IPS DF 19.7 (cell line): ENCODE measurements around the gene PIP4K2A.
"Not testable (repeated sequence)": the region's sequence is repeated elsewhere in the genome, so short reads cannot be mapped to it uniquely, and the experiment has no call there.

Experiments
- DNase-seq: peaks from one replicate; pipeline ENCODE4 v3.0.0-alpha.2; 2013; ENCODE audit warnings: low read depth, low spot score

Gene PIP4K2A

GRCh38 chr10:22693860-22694259 is 20.5 kb downstream of the PIP4K2A start:
- DNase-seq, result no peak

GRCh38 chr10:22693371-22693784 is 21.0 kb downstream of the PIP4K2A start:
- no peak for DNase-seq

DNA sequence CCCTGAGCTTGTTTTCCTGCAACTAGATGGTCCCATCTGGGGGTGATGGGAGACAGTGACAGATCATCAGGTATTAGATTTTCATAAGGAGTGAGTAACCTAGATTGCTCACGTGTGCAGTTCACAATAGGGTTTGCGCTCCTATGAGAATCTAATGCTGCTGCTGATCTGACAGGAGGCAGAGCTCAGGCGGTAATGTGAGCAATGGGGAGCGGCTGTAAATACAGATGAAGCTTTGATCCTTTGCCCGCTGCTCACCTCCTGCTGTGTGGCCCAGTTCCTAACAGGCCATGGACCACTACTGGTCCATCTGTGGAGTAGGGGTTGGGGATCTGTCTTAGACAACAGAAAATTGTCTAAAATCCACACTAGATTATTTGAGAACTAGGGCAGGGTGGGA is 22.3 kb downstream of the PIP4K2A start:
- DNase-seq, result not testable (repeated sequence)

DNA sequence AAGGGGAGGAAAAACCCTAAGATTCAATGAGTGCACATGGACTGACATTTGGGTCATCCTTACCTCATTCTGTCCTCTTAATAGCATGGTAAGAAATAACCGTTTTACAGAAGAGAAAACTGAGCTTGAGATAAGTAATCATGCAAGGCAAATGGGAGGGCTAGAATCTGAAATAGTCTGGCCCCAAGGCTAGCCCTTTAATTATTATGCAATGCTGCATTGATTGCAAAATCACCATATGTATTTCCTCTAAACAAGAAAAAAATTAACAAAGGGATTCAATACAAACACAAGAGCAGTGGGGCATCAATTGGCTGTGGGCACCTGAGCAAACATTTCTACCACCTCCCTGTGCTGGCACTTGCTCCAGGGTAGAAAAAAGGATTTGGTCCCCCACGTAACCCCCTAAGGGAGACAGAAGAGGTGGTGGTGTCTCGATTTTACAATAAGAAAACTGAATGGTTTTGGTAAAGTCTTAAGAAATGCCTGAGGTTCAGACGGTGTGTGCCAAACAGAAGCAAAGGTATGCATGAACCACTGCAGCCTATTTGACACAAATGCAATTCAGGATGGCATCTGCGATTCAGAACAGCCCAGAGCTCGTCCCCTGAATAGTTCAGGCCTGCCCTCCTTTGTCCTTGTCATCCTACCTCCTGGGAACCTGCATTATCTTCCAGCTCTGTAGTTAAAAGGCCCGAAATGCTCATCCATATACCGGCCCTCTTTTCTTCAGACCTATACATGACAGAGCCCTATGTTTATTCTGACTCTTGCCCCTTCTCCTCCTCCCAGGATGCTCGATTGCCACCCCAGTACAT is 23.6 kb downstream of the PIP4K2A start:
- DNase-seq, result peak; percentile 54

GRCh38 chr10:22690158-22690557 is 24.2 kb downstream of the PIP4K2A start:
- DNase-seq, result no peak

GRCh38 chr10:22686347-22686746 is 28.0 kb downstream of the PIP4K2A start:
- no peak for DNase-seq

DNA sequence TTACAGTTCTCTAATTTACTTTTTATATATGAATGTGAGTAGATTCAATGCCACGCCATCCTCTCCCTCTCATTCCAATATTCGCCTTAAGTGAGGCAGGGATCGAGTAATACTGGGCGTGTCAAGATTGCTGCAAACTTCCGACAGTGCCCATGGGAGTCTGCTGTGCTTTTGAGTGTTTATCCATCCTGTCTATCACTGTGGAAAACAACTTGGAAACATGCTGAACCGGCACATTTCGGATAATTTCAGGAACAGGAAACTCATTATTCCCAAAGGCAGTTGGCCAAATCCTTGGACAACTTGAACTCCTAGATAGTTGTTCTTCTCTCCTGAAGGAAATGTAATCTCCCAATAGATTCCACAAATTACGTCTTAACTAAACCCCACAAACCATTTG is 28.5 kb downstream of the PIP4K2A start:
- no peak for DNase-seq

GRCh38 chr10:22684699-22685098 is 29.7 kb downstream of the PIP4K2A start:
- no peak for DNase-seq

DNA sequence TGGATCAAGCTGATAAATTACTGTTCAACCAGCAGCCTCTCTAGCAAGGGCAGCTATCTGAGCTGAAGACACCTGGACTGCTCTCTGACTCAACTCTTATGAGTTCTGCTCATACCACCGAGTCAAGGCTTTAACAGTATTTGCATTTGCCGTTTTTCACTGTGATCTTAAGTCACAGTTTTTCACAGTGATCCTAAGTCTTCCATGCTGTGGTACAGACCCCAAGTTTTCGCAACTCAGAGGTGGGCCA is 31.3 kb downstream of the PIP4K2A start:
- DNase-seq, result no peak

DNA sequence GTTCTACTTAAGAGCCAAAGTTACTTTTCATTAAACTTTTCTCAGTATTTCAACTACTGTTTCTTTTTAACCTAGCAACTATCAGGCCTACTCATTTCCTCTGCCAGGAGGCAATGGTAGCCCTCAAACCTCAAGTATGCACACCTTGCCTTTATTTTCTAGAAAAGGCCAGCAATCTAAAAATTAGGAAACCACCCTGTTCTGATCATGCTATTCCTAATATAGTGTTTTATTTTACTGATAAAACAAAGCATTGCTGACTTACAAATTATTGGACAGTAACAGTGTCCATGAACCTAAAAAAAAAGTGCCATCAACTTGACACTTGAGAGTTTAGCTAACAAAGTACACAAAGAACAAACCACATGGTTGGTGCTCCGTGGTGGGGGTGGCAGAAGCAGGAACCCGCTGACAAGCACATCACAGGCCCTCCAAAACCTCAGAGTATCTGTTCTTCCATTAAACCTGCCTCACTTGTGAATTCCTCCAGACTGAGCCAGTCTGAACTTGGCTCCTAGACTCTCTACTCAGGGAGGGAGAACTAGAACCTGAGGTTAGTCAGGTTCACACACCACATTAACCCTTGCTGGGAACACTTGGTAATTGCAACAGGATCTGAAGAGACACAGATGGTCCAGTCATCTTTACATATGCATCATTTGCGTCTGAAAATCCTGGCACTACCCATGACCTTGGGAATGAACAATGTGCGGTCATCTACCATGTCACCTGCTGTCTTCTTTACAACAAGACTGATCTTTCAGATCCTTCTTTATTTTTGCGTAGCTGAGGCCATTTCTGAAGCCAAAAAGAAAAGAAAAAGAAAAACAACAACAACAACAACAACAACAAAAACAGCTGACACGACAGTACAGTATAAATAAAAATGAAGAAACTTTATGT is 31.9 kb downstream of the PIP4K2A start:
- no peak for DNase-seq

DNA sequence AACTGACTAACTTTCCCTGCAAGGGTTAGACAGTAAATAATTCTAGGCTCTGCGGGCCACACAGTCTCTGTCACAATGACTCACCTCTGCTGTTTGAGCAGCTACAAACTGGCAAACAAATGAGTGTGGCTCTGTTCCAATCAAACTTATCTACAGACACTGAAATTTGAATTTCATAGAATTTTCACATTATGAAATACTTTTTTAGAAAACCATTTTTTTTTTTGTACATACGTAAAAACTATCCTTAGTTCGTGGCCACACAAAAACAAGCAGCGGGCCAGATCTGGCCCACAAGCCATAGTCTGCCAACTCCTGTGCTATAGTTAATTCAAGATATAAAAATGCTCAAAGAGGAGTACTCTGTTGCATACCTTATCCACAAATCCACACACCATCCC is 32.6 kb downstream of the PIP4K2A start:
- no peak for DNase-seq

- DNase-seq, result no peak
Observed at GRCh38 chr10:22681301-22681700, 33.1 kb downstream of the PIP4K2A start.

DNA sequence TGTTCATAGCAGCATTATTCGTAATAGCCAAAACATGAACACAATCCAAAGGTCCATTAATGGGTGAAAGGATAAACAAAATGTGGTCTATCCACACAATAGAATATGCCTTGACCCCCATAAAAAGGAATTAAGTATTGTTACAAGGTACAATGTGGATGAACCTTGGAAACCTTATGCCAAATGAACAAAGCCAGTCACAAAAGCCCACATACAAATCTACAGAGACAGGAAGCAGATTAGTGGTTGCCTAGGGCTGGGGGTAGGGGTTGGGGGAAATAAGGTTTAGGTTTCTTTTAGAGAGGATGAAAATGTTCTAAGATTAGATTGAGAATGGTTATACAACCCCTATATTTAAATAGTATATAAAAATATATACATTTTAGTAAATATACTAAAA is 34.8 kb downstream of the PIP4K2A start:
- no peak for DNase-seq

DNA sequence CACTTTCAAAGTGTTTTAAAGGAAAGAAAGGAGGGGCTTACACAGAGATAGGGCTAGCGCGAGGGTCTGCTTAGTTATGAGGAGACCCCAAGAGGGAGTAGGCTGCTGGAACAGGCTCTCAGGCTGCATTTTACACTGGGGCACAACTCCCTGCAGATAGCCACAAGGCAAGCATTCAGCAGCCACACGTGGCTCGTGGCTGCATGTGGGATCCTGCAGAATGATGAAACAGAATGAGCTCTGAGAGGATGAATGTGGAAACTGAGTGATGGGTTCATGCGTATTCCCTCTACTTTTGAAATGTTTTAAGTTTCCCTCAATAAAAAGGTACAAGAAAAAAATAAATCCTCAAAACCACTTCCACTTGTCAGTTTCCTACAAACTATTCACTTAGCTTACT is 37.0 kb downstream of the PIP4K2A start:
- no peak for DNase-seq

- DNase-seq, result no peak
Observed at GRCh38 chr10:22676435-22676834, 37.9 kb downstream of the PIP4K2A start.

DNA sequence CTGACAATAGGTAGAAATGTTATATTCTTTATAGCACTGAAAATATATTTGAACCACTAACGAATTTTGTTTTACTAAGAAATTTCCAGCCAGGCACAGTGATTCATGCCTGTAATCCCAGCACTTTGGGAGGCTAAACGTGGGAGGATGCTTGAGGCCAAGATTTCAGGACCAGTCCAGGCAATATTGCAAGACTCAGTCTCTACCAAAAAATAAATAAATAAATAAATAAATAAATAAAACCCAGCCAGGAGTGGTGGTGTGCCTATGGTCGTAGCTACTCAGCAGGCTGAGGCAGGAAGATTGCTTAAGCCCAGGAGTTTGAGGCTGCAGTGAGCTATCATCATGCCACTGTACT is 39.8 kb downstream of the PIP4K2A start:
- DNase-seq, result no peak

DNA sequence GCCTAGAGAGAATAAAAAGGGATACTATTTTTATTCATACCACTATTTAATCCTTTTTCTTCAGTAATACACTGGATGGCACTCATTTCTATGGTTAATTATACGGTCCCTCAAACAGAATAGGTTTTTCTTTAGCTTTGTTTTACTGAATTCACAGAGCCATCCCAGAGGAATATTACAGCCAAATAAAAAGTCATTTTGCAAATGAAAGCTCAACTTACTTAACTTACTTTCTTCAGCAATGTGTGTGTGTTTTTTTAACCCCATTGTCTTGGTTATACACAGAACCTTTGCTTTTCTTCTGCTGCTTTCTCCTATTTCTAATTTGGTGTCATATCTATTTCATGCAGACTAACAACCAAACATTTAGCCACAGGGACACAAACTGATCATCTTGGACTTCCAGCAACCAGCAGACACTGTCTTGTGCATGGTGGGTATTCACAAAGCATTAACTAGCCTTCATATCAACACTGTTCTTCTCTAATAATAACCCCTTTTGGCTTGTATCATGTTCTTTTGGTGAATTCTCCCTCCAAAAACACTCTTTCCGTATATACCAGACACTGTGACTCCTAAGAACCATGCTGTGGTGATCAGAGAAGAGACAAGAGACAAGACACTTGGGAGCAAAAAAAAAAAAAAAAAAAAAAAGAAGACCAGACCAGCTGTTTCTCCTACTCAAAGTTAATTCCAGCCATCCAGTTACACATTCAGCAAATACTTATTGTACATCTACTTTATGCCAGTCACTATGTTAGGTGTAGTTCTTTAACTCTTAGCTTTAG is 40.4 kb downstream of the PIP4K2A start:
- DNase-seq, result no peak

- no peak for DNase-seq
Observed at GRCh38 chr10:22673091-22673392, 41.3 kb downstream of the PIP4K2A start.

DNA sequence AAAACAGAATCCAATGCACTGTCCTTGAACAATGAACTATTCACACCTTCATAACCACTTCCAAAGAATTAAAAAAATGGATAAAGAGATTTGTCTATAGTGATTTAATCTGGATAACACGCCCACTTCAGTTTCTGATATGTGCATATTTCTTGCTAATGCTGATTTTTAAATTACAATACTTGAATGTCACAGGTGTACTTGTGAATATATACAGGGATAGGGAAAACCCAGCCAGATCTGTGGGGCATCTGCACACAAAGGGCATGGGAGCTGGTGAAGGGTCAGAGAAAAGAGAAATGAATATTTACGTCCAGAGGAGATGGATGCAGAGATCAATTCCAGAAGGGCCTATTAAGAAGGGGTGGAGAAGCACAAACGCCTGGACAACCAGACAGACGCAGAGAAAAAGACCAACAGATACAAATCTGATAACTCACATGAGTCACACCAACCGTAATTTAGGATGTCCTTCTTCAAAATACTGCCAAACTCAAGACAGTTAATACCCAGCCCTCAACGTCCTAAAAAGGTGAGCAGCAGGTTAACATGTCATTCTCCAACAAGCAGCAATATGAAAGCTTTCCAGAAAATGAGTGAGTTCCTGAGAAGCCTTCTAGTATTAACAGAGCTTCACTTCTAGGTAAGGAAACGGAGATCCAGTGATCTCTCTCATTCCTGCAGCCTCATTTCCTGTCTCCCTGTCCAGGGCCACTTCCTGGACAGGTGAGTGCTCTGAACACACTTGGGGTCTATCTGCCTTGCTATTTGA is 41.9 kb downstream of the PIP4K2A start:
- no peak for DNase-seq

DNA sequence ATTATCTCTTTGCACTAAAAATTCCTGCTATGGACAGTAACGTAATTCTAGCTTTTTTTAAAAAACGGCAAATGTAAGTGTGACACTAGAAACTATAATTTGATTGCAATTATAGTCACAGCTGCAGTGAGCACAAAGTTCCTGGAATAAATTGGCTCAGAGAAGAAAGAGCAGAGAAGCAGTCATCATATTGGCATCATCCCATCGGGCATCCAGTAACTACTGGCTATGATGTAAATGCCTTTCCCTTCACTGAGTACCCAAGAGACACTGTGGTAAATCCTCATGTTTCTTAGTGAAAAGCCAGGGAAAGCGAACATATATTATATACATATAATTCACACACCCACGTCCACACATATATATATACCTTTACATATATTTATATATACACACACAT is 43.6 kb downstream of the PIP4K2A start:
- no peak for DNase-seq

DNA sequence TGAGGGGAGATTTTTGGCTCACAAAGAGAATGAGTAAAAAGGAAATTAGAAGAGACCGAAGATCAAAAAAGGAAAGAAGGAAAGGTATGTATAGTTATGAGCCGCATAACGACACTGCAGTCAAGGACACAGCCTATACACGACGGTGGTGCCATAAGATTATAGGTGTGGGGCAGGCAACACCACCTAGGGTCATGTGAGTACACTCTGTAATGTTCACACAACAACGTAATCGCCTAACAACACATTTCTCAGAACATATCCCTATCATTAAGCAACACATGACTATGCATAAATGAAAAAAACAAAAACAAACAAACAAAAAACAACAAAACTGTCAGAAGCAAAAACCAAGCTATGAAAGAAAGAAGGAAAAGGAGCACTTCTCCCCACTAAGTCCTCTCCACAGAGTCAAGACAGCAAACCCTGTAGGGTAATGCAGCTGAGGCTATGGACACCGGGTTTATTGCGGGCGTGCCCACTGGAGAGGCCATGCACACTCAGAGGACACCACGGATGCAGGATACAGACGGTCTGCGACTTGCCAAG is 45.1 kb downstream of the PIP4K2A start:
- DNase-seq, result no peak

DNA sequence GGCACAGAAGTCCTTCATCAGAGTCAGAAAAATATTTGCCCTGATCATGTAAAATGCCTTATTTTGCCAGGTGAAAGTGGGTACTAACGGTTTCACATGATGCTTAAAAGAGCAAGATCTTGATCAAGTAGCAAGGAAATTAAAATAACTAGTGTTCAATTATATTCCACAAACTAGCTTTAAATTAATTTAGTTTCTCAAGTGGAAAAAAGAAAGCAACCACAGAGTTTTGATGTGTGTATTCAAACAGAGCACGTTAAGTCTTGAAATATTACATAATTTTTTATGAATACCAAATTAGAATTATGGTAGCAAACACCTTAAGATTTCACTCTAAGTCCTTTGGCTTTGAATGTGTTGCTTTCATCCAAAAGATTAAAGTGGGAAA is 47.3 kb downstream of the PIP4K2A start:
- DNase-seq, result no peak
